GM19023 (cell line): ENCODE data around the gene LRMDA.
"Not testable (repeated sequence)": the region's sequence is repeated elsewhere in the genome, so short reads cannot be mapped to it uniquely, and the experiment has no call there.

ENCODE experiments used
- ATAC-seq: cut with Tn5 transposase; IDR thresholded peaks from one replicate; pipeline ENCODE4 v1.9.1; 2021; ENCODE audit warnings: mild to moderate bottlenecking, moderate library complexity; ENCODE audit not compliant: unreplicated experiment

Gene LRMDA

GRCh38 chr10:76479103-76479790 is 1047.8 kb downstream of the LRMDA start:
- ATAC-seq, result no peak

GRCh38 chr10:76481178-76481577 is 1049.8 kb downstream of the LRMDA start:
- no peak for ATAC-seq

GRCh38 chr10:76487582-76487981 is 1056.2 kb downstream of the LRMDA start:
- no peak for ATAC-seq

GRCh38 chr10:76488602-76489001 is 1057.2 kb downstream of the LRMDA start:
- ATAC-seq, result no peak

GRCh38 chr10:76491216-76491615 is 1059.8 kb downstream of the LRMDA start:
- no peak for ATAC-seq

- no peak for ATAC-seq
These were observed 1060.6 kb downstream of the LRMDA start for GRCh38 chr10:76492026-76492425.

GRCh38 chr10:76492678-76493472 is 1061.5 kb downstream of the LRMDA start:
- no peak for ATAC-seq

GRCh38 chr10:76497666-76498065 is 1066.2 kb downstream of the LRMDA start:
- no peak for ATAC-seq

- no peak for ATAC-seq
These were observed 1073.4 kb downstream of the LRMDA start for GRCh38 chr10:76504823-76505222.

- ATAC-seq, result no peak
These were observed 1078.0 kb downstream of the LRMDA start for GRCh38 chr10:76509446-76509845.

- ATAC-seq, result no peak
These were observed 1082.9 kb downstream of the LRMDA start for GRCh38 chr10:76514321-76514720.

GRCh38 chr10:76514869-76515268 is 1083.4 kb downstream of the LRMDA start:
- no peak for ATAC-seq

GRCh38 chr10:76522547-76522946 is 1091.1 kb downstream of the LRMDA start:
- ATAC-seq, result no peak

GRCh38 chr10:76523246-76523645 is 1091.8 kb downstream of the LRMDA start:
- no peak for ATAC-seq

GRCh38 chr10:76523791-76524351 is 1092.4 kb downstream of the LRMDA start:
- ATAC-seq, result no peak

GRCh38 chr10:76526833-76527232 is 1095.4 kb downstream of the LRMDA start:
- ATAC-seq, result not testable (repeated sequence)

GRCh38 chr10:76540331-76540730 is 1108.9 kb downstream of the LRMDA start:
- no peak for ATAC-seq

- no peak for ATAC-seq
These were observed 1109.4 kb downstream of the LRMDA start for GRCh38 chr10:76540786-76541185.

- ATAC-seq, result no peak
These were observed 1110.4 kb downstream of the LRMDA start for GRCh38 chr10:76541852-76542251.

- no peak for ATAC-seq
These were observed 1111.0 kb downstream of the LRMDA start for GRCh38 chr10:76542307-76542930.

- no peak for ATAC-seq
These were observed 1112.2 kb downstream of the LRMDA start for GRCh38 chr10:76543655-76544054.

- ATAC-seq, result no peak
These were observed 1113.4 kb downstream of the LRMDA start for GRCh38 chr10:76544789-76545188.
